GM12892 (cell line): ENCODE data around the gene IFIH1.

Source experiments
- POLR2A ChIP-seq: IDR thresholded peaks from 2 replicates; pipeline ENCODE4 v1.6.1; 2011; ENCODE audit warnings: low read depth, low read length, control low read depth
- POLR2AphosphoS5 ChIP-seq: IDR thresholded peaks from 2 replicates; pipeline ENCODE4 v1.6.1; 2011; ENCODE audit warnings: low read depth, low read length, control low read depth
- TAF1 ChIP-seq: IDR thresholded peaks from 2 replicates; pipeline ENCODE4 v1.6.1; 2011; ENCODE audit warnings: low read depth, mild to moderate bottlenecking, control low read depth, low read length, borderline replicate concordance

DNA sequence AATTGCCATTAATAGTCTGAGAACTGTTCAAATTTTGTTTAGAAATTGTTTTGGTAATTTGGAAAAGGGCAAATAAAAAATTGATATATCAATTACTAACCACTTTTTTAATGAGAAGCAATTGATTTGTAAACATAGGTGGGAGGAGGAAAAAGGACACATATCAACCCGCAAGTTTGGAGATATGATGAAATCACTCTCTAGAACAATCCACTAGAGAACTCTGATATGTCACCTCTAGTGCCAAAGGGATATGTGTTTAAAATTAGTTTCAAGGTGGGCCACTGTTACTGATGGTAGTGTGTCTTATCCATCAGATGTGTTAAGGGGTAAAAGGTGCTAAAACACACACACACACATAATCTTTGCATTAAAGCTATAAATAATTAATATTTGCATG, 16.6 kb downstream of the IFIH1 start:
- TF ChIP-seq POLR2AphosphoS5: no peak
- TF ChIP-seq POLR2A: no peak
- no peak for TF ChIP-seq TAF1
